Suprapubic skin (tissue), 4 donors: ENCODE results near the gene SOCS3. TPM values are rescaled to one million over a fixed set of nuclear protein-coding genes. Genes with fewer than 3 reads are reported as not detected.
"Not testable (repeated sequence)": the region's sequence is repeated elsewhere in the genome, so short reads cannot be mapped to it uniquely, and the experiment has no call there.

ENCODE experiments used
- DNase-seq, 2 donors: peaks; one replicate each; pipeline ENCODE4 v3.0.0-alpha.2; 2019; ENCODE audit warnings: low spot score in 2 of 2
- H3K27ac ChIP-seq: fragments of 200-600 bp; sonication (generic); one replicate; pipeline ENCODE4 v1.5.1; 2019
- H3K27me3 ChIP-seq: fragments of 200-600 bp; sonication (generic); one replicate; pipeline ENCODE4 v1.5.1; 2019
- H3K36me3 ChIP-seq: fragments of 200-600 bp; sonication (generic); one replicate; pipeline ENCODE4 v1.5.1; 2019
- H3K4me1 ChIP-seq: fragments of 200-600 bp; sonication (generic); one replicate; pipeline ENCODE4 v1.5.1; 2019
- H3K4me3 ChIP-seq: fragments of 200-600 bp; sonication (generic); one replicate; pipeline ENCODE4 v1.5.1; 2019; ENCODE audit warnings: mild to moderate bottlenecking
- H3K9me3 ChIP-seq: fragments of 200-600 bp; sonication (generic); one replicate; pipeline ENCODE4 v1.5.1; 2019
- EP300 ChIP-seq: sonication (generic); formaldehyde crosslinking; IDR thresholded peaks from one replicate; pipeline ENCODE4 v1.6.1; 2017; ENCODE audit warnings: antibody characterized with exemption
- POLR2A ChIP-seq, 2 donors: fragments of 450-650 bp; IDR thresholded peaks; one replicate each; pipeline ENCODE4 v1.6.1; 2017; ENCODE audit warnings: antibody characterized with exemption in 2 of 2, mild to moderate bottlenecking in 2 of 2, moderate library complexity in 2 of 2
- POLR2AphosphoS5 ChIP-seq, 3 donors: sonication (generic); formaldehyde crosslinking; IDR thresholded peaks; one replicate each; pipeline ENCODE4 v1.6.1; 2017; ENCODE audit warnings: antibody characterized with exemption in 3 of 3
- WGBS: methylation state at CpG from one replicate; pipeline ENCODE4 v1.1.5; 2018; 5-methylcytosine and 5-hydroxymethylcytosine counted together
- total RNA-seq, 4 donors: library from RNA; depleted of rRNA; stranded (reverse); fragments of >200 nt; gene quantifications; one replicate each; pipeline ENCODE4 v1.1.0, GENCODE V29; 2016
- TF ChIP-seq, protein P1 (sequence below), 2 donors: fragments of 200-600 bp in 1 of 2; fragments of 450-650 bp in 1 of 2; sonication (generic) in 1 of 2; IDR thresholded peaks; one replicate each; pipeline ENCODE4 v1.5.1; 2016 to 2019; ENCODE audit warnings: antibody characterized with exemption in 2 of 2, mild to moderate bottlenecking in 1 of 2, moderate library complexity in 1 of 2

The SOCS3 gene
- total RNA-seq, 4 donors from 2014 or later: 33.2 to 264 (median 60.9) TPM

DNA sequence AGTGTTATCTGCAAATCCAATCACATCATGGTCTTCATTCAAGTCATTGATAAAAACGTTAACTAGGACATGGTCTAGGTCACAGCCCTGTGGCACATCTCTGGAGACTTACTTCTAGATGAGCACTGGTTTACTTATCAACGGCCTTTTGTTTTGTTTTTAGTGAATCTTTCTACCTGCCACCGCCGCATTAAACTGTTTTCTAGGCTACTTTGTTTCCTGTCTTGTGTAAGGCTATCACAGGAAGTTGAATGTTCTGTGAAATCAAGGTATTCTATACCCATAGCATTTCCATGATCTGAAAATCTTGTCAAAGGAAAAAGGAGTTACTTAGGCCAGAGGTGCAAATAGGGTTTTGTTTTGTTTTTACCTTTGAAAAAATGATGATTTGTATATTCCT, 26.9 kb downstream of the SOCS3 start:
- H3K36me3 ChIP-seq: no peaks in the 10 kb centered on the region
- no peaks in the 10 kb centered on the region for H3K27me3 ChIP-seq
- H3K4me3 ChIP-seq: no peak overlapping the region
- TF ChIP-seq EP300: no peak
- TF ChIP-seq, protein P1, sequence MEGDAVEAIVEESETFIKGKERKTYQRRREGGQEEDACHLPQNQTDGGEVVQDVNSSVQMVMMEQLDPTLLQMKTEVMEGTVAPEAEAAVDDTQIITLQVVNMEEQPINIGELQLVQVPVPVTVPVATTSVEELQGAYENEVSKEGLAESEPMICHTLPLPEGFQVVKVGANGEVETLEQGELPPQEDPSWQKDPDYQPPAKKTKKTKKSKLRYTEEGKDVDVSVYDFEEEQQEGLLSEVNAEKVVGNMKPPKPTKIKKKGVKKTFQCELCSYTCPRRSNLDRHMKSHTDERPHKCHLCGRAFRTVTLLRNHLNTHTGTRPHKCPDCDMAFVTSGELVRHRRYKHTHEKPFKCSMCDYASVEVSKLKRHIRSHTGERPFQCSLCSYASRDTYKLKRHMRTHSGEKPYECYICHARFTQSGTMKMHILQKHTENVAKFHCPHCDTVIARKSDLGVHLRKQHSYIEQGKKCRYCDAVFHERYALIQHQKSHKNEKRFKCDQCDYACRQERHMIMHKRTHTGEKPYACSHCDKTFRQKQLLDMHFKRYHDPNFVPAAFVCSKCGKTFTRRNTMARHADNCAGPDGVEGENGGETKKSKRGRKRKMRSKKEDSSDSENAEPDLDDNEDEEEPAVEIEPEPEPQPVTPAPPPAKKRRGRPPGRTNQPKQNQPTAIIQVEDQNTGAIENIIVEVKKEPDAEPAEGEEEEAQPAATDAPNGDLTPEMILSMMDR (IDR thresholded peaks at IDR 0.05): no peak
- no peak for TF ChIP-seq POLR2A (IDR thresholded peaks at IDR 0.05)
- TF ChIP-seq POLR2AphosphoS5 (IDR thresholded peaks at IDR 0.05): no peak
- DNase-seq: no peak
- H3K4me1 ChIP-seq: peaks cover 8% of the 10 kb centered on the region
- 80% methylated on average over 4 of the region's 4 CpGs for WGBS
- H3K27ac ChIP-seq: no peak overlapping the region
- no peaks in the 10 kb centered on the region for H3K9me3 ChIP-seq

DNA sequence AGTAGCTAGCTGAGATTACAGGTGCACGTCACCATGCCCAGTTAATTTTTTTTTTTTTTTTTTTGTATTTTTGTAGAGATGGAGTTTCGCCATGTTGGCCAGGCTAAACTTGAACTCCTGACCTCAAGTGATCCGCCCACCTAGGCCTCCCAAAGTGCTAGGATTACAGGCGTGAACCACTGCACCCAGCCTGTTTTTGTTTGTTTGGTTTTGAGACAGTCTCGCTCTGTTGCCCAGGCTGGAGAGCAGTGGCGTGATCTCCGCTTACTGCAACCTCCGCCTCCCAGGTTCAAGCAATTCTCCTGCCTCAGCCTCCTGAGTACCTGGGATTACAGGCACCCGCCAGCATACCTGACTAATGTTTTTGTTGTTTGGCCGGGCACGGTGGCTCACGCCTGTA, 28.5 kb downstream of the SOCS3 start:
- H3K9me3 ChIP-seq, DNase-seq, H3K36me3 ChIP-seq, H3K4me3 ChIP-seq, H3K4me1 ChIP-seq, H3K27ac ChIP-seq, H3K27me3 ChIP-seq: not testable (repeated sequence)
- 88% methylated on average over 12 of the region's 12 CpGs for WGBS

DNA sequence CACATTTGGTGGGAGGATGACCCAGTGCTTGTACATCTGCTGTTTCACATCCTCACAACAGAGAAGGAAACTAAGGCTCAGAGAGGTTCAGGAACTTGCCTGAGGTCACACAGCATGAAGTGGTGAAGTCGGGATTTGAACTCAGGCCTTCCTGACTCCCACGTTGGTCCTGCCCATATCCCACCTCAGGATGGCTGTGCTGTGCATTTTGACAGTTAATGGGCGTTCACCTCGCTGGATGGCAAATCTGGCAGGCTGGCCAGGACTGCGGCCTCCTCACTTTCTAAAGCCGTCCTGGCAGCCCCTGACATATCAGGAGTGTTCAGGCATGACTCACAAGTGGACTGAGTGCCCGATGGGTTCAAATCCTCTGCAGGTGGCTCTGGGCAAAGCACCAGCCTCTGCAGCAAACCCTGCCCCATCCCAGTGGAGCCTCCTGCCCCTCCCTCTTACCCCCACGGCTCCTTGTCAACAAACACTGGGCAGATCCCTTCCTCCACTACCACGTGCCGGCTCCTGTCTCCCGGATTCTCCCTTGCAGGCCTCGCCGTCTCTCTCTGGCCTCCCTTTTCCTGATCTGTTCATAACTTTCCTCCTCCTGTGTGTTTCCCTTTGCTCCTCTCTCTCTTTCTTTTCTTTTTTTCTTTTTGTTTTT, 29.2 kb downstream of the SOCS3 start:
- DNase-seq: no peak
- Histone ChIP-seq H3K4me3 (no peak overlapping the region), H3K9me3 (no peaks in the 10 kb centered on the region), H3K27me3 (no peaks in the 10 kb centered on the region), H3K27ac (no peak overlapping the region), H3K36me3 (no peaks in the 10 kb centered on the region), H3K4me1 (peaks cover 12% of the 10 kb centered on the region)
- no peak for TF ChIP-seq POLR2A (IDR thresholded peaks at IDR 0.05)
- TF ChIP-seq EP300: no peak
- TF ChIP-seq POLR2AphosphoS5 (IDR thresholded peaks at IDR 0.05): no peak
- 66% methylated on average over 13 of the region's 13 CpGs for WGBS

DNA sequence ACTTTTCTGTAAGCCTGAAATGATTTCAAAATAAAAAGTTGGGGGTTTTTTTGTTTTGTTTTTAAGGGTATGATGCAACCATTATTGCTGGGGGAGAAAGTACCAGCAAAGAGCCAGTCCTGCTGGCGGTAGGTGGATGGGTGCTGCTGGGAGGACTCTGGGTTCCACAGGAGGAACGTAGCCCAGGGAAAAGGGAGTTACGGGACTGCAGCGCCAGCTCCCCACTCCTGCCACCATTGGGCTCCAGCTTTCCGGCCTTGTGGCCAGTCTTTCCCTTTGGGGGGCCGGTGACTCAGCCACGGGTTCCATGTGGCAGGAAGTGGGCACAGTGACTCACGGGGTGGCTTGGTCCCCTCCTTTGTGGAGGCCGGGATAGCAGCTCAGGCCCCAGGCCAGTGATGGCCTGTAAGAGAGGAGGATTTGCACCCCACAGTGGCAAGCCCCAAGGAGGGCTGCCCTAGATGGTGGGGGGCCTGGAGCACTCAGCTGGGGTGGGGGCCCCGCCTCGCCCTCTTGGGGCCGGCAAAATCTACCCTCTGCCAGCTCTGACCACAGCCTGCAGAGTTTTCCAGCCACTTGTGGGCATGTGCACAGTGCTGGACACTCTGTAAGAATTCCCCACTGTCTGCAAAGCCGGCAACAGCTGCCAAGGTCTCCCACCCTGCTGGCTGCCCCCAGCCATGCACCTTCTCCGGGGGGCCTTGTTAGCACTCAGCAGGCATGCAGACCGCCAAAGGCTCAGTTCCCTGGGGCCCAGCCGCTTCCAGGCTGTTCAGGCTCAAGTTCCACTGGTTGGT, 30.4 kb downstream of the SOCS3 start:
- Histone ChIP-seq H3K27me3 (no peaks in the 10 kb centered on the region), H3K4me3 (no peak overlapping the region), H3K4me1 (peaks cover 23% of the 10 kb centered on the region), H3K36me3 (no peaks in the 10 kb centered on the region), H3K27ac (no peak overlapping the region), H3K9me3 (no peaks in the 10 kb centered on the region)
- TF ChIP-seq EP300 (no peak), POLR2AphosphoS5 (IDR thresholded peaks at IDR 0.05) (no peak), POLR2A (IDR thresholded peaks at IDR 0.05) (no peak)
- TF ChIP-seq, protein P1 (IDR thresholded peaks at IDR 0.05): no peak
- no peak for DNase-seq
- 76% methylated on average over 12 of the region's 16 CpGs for WGBS

GRCh38 chr17:78327880-78328279, 32.0 kb downstream of the SOCS3 start:
- Histone ChIP-seq H3K36me3 (no peaks in the 10 kb centered on the region), H3K4me1 (peaks cover 38% of the 10 kb centered on the region), H3K27ac (no peak overlapping the region), H3K4me3 (no peak overlapping the region), H3K9me3 (no peaks in the 10 kb centered on the region), H3K27me3 (no peaks in the 10 kb centered on the region)
- 80% methylated on average over 2 of the region's 5 CpGs for WGBS
- DNase-seq: no peak
- TF ChIP-seq, protein P1 (IDR thresholded peaks at IDR 0.05): no peak
- TF ChIP-seq POLR2A (IDR thresholded peaks at IDR 0.05): no peak
- TF ChIP-seq POLR2AphosphoS5 (IDR thresholded peaks at IDR 0.05): no peak
- no peak for TF ChIP-seq EP300

DNA sequence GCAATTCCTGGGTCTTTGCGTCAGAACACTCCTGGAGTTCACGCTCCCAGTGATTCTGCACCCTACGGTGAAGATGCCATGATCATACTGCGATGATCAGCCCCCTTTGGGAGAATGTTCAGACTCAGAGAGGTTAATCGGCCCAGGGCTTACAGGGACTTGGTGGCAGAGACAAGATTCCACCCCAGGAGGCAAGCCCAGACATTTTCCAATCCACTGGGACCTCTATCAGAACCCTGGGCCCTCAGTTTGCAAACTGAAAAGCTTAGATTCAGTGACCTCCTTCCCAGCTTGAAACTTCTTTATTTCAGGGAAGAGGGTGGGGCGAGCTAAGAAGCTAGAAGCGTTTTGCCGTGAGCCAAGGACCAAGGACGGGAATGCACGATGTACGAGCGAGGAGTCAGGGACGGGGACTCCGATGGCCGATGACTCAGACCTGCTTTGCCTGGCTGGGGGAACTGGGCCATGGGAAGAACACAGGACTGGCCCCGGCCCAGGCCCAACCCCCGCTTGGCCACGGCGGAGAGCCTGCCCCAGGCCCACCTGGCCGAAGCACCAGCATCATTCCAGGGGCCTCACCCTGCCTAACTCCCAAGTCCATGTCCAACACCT, 34.7 kb downstream of the SOCS3 start:
- Histone ChIP-seq H3K4me1 (peaks cover 45% of the 10 kb centered on the region), H3K4me3 (peak overlapping the region; percentile 34), H3K9me3 (no peaks in the 10 kb centered on the region), H3K27me3 (no peaks in the 10 kb centered on the region), H3K36me3 (no peaks in the 10 kb centered on the region), H3K27ac (peak overlapping the region; percentile 91)
- 33% methylated on average over 15 of the region's 20 CpGs for WGBS
- no peak for TF ChIP-seq EP300
- TF ChIP-seq POLR2AphosphoS5 (IDR thresholded peaks at IDR 0.05): no peak
- TF ChIP-seq POLR2A (IDR thresholded peaks at IDR 0.05): no peak
- TF ChIP-seq, protein P1 (IDR thresholded peaks at IDR 0.05): no peak
- peak in 1 of 2 donors; percentile 91 for DNase-seq
